ENCODE results near the gene H3-3A.

- no peak for TF ChIP-seq MXI1 (conservative IDR thresholded peaks at IDR 0.05; ENCODE audit: poor library complexity, severe bottlenecking)
- TF ChIP-seq, protein P1, sequence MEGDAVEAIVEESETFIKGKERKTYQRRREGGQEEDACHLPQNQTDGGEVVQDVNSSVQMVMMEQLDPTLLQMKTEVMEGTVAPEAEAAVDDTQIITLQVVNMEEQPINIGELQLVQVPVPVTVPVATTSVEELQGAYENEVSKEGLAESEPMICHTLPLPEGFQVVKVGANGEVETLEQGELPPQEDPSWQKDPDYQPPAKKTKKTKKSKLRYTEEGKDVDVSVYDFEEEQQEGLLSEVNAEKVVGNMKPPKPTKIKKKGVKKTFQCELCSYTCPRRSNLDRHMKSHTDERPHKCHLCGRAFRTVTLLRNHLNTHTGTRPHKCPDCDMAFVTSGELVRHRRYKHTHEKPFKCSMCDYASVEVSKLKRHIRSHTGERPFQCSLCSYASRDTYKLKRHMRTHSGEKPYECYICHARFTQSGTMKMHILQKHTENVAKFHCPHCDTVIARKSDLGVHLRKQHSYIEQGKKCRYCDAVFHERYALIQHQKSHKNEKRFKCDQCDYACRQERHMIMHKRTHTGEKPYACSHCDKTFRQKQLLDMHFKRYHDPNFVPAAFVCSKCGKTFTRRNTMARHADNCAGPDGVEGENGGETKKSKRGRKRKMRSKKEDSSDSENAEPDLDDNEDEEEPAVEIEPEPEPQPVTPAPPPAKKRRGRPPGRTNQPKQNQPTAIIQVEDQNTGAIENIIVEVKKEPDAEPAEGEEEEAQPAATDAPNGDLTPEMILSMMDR (IDR thresholded peaks at IDR 0.05; ENCODE audit: poor library complexity, severe bottlenecking) = no peak
- TF ChIP-seq, protein P2, sequence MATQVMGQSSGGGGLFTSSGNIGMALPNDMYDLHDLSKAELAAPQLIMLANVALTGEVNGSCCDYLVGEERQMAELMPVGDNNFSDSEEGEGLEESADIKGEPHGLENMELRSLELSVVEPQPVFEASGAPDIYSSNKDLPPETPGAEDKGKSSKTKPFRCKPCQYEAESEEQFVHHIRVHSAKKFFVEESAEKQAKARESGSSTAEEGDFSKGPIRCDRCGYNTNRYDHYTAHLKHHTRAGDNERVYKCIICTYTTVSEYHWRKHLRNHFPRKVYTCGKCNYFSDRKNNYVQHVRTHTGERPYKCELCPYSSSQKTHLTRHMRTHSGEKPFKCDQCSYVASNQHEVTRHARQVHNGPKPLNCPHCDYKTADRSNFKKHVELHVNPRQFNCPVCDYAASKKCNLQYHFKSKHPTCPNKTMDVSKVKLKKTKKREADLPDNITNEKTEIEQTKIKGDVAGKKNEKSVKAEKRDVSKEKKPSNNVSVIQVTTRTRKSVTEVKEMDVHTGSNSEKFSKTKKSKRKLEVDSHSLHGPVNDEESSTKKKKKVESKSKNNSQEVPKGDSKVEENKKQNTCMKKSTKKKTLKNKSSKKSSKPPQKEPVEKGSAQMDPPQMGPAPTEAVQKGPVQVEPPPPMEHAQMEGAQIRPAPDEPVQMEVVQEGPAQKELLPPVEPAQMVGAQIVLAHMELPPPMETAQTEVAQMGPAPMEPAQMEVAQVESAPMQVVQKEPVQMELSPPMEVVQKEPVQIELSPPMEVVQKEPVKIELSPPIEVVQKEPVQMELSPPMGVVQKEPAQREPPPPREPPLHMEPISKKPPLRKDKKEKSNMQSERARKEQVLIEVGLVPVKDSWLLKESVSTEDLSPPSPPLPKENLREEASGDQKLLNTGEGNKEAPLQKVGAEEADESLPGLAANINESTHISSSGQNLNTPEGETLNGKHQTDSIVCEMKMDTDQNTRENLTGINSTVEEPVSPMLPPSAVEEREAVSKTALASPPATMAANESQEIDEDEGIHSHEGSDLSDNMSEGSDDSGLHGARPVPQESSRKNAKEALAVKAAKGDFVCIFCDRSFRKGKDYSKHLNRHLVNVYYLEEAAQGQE (IDR thresholded peaks at IDR 0.05; ENCODE audit: borderline replicate concordance) = no peak
- TF ChIP-seq TAF1 (IDR thresholded peaks at IDR 0.05; ENCODE audit: low read depth) = no peak
These were observed 35.7 kb upstream of the H3-3A start for GRCh38 chr1:226026833-226027232.

All from neural cell (in vitro differentiated cells).